Inferior parietal cortex (tissue), 1 donor: ENCODE data around the gene PFKFB4.

Experiments
- DNase-seq: peaks from one replicate; pipeline ENCODE4 v3.0.0-alpha.2; 2016; ENCODE audit errors: extremely low spot score

Gene PFKFB4

GRCh38 chr3:48584836-48585235 lies 28.2 kb upstream of the PFKFB4 start:
- no peak for DNase-seq

GRCh38 chr3:48581621-48582481 lies 25.2 kb upstream of the PFKFB4 start:
- no peak for DNase-seq

- DNase-seq: no peak
Observed at GRCh38 chr3:48576647-48577046, 20.0 kb upstream of the PFKFB4 start.

- no peak for DNase-seq
Observed at GRCh38 chr3:48575366-48575765, 18.8 kb upstream of the PFKFB4 start.

- no peak for DNase-seq
Observed at GRCh38 chr3:48573973-48574585, 17.5 kb upstream of the PFKFB4 start.

- DNase-seq: no peak
Observed at GRCh38 chr3:48572517-48572916, 15.9 kb upstream of the PFKFB4 start.

- DNase-seq: no peak
Observed at GRCh38 chr3:48571938-48572337, 15.3 kb upstream of the PFKFB4 start.

GRCh38 chr3:48569808-48570450 lies 13.3 kb upstream of the PFKFB4 start:
- DNase-seq: no peak

- no peak for DNase-seq
Observed at GRCh38 chr3:48569400-48569799, 12.8 kb upstream of the PFKFB4 start.

- DNase-seq: no peak
Observed at GRCh38 chr3:48568476-48568875, 11.9 kb upstream of the PFKFB4 start.

- DNase-seq: no peak
Observed at GRCh38 chr3:48567500-48567899, 10.9 kb upstream of the PFKFB4 start.

- DNase-seq: no peak
Observed at GRCh38 chr3:48567090-48567489, 10.5 kb upstream of the PFKFB4 start.

GRCh38 chr3:48566401-48566760 lies 9.8 kb upstream of the PFKFB4 start:
- DNase-seq: no peak

- no peak for DNase-seq
Observed at GRCh38 chr3:48565591-48566400, 9.2 kb upstream of the PFKFB4 start.

GRCh38 chr3:48565186-48565585 lies 8.6 kb upstream of the PFKFB4 start:
- DNase-seq: no peak

GRCh38 chr3:48564667-48565066 lies 8.1 kb upstream of the PFKFB4 start:
- no peak for DNase-seq

GRCh38 chr3:48564022-48564421 lies 7.4 kb upstream of the PFKFB4 start:
- no peak for DNase-seq

- DNase-seq: no peak
Observed at GRCh38 chr3:48563382-48563918, 6.8 kb upstream of the PFKFB4 start, which contains the start of gene UCN2. Gene UCN2 (minus strand): TSS chr3:48563781. CDS start chr3:48563124, 657 bp downstream.

GRCh38 chr3:48562367-48563095 lies 5.9 kb upstream of the PFKFB4 start:
- DNase-seq: no peak

- DNase-seq: no peak
Observed at GRCh38 chr3:48561045-48561736, 4.6 kb upstream of the PFKFB4 start.
